Breast epithelium (tissue), 3 donors: ENCODE results near the gene GPBP1L1.

ENCODE experiments used
- CTCF ChIP-seq, 3 donors: fragments of 450-650 bp; IDR thresholded peaks; one replicate each; pipeline ENCODE4 v1.5.1; 2016 to 2017; ENCODE audit warnings: antibody characterized with exemption in 3 of 3, mild to moderate bottlenecking in 3 of 3, moderate library complexity in 3 of 3
- POLR2A ChIP-seq: fragments of 450-650 bp; IDR thresholded peaks from one replicate; pipeline ENCODE4 v1.6.1; 2016; ENCODE audit warnings: antibody characterized with exemption, mild to moderate bottlenecking, moderate library complexity
- POLR2AphosphoS5 ChIP-seq, 3 donors: sonication (generic); formaldehyde crosslinking; IDR thresholded peaks; one replicate each; pipeline ENCODE4 v1.6.1; 2017; ENCODE audit warnings: antibody characterized with exemption in 3 of 3

GRCh38 chr1:45630429-45630828 is 55.9 kb downstream of the GPBP1L1 start:
- TF ChIP-seq CTCF (IDR thresholded peaks at IDR 0.05) (no peak), POLR2A (no peak), POLR2AphosphoS5 (IDR thresholded peaks at IDR 0.05) (no peak)
